Endothelial cell (in vitro differentiated cells): ENCODE data around the gene DENND4B. TPM values are rescaled to one million over a fixed set of nuclear protein-coding genes. Genes with fewer than 3 reads are reported as not detected.

Experiments
- DNase-seq: peaks from one replicate; pipeline ENCODE4 v3.0.0; 2021; ENCODE audit warnings: low spot score
- H3K27ac Mint-ChIP-seq: one replicate; pipeline ENCODE4 v1.8.0; 2021; ENCODE audit warnings: mixed read lengths, inconsistent platforms; ENCODE audit not compliant: unreplicated experiment
- H3K27me3 Mint-ChIP-seq: one replicate; pipeline ENCODE4 v1.8.0; 2021; ENCODE audit warnings: mild to moderate bottlenecking, moderate library complexity, mixed read lengths, inconsistent platforms; ENCODE audit not compliant: unreplicated experiment
- H3K36me3 Mint-ChIP-seq: one replicate; pipeline ENCODE4 v1.8.0; 2021; ENCODE audit warnings: mild to moderate bottlenecking, low read depth, mixed read lengths, inconsistent platforms; ENCODE audit not compliant: unreplicated experiment
- H3K4me1 Mint-ChIP-seq: one replicate; pipeline ENCODE4 v1.8.0; 2021; ENCODE audit warnings: mild to moderate bottlenecking, mixed read lengths, inconsistent platforms; ENCODE audit not compliant: unreplicated experiment
- H3K4me3 Mint-ChIP-seq: one replicate; pipeline ENCODE4 v1.8.0; 2021; ENCODE audit warnings: mild to moderate bottlenecking, mixed read lengths, inconsistent platforms; ENCODE audit not compliant: unreplicated experiment
- H3K9me3 Mint-ChIP-seq: one replicate; pipeline ENCODE4 v1.8.0; 2021; ENCODE audit warnings: mixed read lengths, inconsistent platforms; ENCODE audit not compliant: unreplicated experiment
- CTCF ChIP-seq: fragments of 200-600 bp; sonication (generic); IDR thresholded peaks from one replicate; pipeline ENCODE4 v1.5.0; 2021; ENCODE audit warnings: antibody characterized with exemption; ENCODE audit not compliant: unreplicated experiment
- total RNA-seq: library from RNA; stranded (reverse); fragmentation: NEBNext Ultra II Directional; extraction: Animal tissue kit (Norgen Biotek cat#: 25700); gene quantifications from one replicate; pipeline ENCODE4 v1.2.1, GENCODE V29; 2021; ENCODE audit not compliant: unreplicated experiment

The DENND4B gene
- total RNA-seq, 1 donor from 2014 or later: 53.1 TPM

DNA sequence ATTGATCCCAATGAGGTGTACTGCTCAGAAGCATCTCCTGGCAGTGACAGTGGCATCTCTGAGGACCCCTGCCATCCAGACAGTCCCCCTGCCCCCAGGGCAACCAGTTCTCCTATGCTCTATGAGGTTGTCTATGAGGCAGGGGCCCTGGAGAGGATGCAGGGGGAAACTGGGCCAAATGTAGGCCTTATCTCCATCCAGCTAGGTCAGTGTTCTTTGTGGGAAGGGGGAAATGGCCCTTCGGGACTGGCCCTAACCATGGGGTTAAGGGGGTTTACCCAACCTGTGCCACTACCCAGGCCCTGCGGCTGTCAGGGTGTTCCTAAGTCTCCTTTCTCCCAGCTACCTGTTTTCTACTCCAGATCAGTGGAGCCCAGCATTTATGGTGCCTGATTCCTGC, 22.5 kb upstream of the DENND4B start:
- peaks cover 10% of the 10 kb centered on the region for H3K36me3 Mint-ChIP-seq

DNA sequence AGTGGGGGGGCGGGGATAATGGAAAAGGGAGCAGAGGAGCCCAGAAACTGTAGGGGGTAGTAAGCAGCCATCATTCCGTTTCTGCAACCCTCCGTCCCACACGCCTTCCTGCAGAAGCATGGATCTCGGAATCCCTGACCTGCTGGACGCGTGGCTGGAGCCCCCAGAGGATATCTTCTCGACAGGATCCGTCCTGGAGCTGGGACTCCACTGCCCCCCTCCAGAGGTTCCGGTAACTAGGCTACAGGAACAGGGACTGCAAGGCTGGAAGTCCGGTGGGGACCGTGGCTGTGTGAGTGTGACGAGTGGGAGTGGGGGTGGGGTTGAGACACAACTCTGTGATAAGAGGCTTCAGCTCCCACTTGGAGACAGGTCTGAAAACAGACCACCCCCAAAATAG, 21.9 kb upstream of the DENND4B start:
- Mint-ChIP-seq H3K9me3 (no peaks in the 10 kb centered on the region), H3K36me3 (peaks cover 9% of the 10 kb centered on the region), H3K27me3 (peaks cover 13% of the 10 kb centered on the region), H3K4me1 (peaks cover 57% of the 10 kb centered on the region), H3K27ac (peak overlapping the region; percentile 76), H3K4me3 (peak overlapping the region; percentile 90)
- no peak for TF ChIP-seq CTCF
- peak; percentile 31 for DNase-seq

More for the DNA sequence above, 22.5 kb upstream of the DENND4B start:
- Mint-ChIP-seq H3K4me3 (peak overlapping the region; percentile 90), H3K4me1 (peaks cover 58% of the 10 kb centered on the region), H3K9me3 (no peaks in the 10 kb centered on the region), H3K27me3 (peaks cover 9% of the 10 kb centered on the region), H3K27ac (peak overlapping the region; percentile 72)
- TF ChIP-seq CTCF: no peak
- DNase-seq: no peak

GRCh38 chr1:153968000-153968363, 21.5 kb upstream of the DENND4B start:
- Mint-ChIP-seq H3K9me3 (no peaks in the 10 kb centered on the region), H3K4me3 (peak overlapping the region; percentile 90), H3K36me3 (peaks cover 9% of the 10 kb centered on the region), H3K27ac (peak overlapping the region; percentile 76), H3K27me3 (peaks cover 14% of the 10 kb centered on the region), H3K4me1 (peaks cover 53% of the 10 kb centered on the region)
- no peak for DNase-seq
- no peak for TF ChIP-seq CTCF

DNA sequence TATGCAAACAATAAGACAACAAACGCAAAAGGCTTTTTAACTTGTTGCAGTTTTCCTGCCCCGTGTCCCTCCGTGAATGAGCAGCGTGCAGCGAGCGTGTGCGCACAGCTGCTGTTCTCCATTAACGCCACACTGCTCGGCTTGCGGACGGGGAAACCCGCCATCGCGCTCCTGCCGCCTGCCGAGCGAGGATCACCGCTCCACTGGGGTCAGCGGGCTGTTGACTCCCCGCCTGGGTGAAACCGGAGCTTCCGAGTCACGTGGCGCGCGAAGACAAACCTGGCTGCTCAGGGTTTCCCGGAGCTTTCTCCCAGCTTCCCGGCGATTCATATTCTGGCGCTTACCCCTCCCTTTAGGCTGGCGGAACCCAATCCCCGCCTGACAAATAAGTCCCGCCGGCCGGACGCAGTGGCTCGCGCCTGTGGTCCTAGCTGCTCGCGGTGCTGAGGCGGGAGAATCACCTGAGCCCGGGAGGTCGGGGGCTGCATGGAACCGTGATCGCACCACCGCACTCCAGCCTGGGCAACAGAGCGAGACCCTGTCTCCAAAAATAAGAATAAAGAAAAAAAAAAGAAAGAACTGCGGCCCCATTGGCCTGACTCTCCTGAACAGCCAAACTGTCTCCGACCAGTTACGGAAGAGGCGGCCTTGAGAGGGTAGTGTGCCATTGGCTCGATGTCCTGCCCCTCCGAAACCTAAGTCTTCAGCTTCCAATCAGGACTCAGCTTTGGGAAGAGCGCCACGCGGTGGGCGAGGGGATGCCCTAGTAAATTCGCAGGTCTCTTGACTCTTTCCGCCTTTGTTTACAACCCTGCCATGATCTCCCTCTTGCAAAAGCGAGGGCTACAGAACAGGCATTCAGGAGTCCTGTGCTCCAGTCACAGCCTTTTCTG, 20.8 kb upstream of the DENND4B start, which contains the start of gene CREB3L4:
CREB3L4 (plus strand) TSS at position 796 of the 893 bp plus-strand sequence. CDS start 624 bp downstream, outside the sequence.
- H3K4me1 Mint-ChIP-seq: peaks cover 50% of the 10 kb centered on the region

More for the DNA sequence above, 20.8 kb upstream of the DENND4B start, which contains the start of gene CREB3L4:
- Mint-ChIP-seq H3K36me3 (peaks cover 4% of the 10 kb centered on the region), H3K27ac (peak within 1 kb of the TSS; percentile 76), H3K27me3 (peaks cover 12% of the 10 kb centered on the region), H3K9me3 (no peaks in the 10 kb centered on the region), H3K4me3 (peak within 1 kb of the TSS; percentile 90)
- peak; percentile 85 for DNase-seq
- TF ChIP-seq CTCF: no peak
